HFFc6 (cell line): Measurements from ENCODE around the gene PDIA4. TPM values are rescaled to one million over a fixed set of nuclear protein-coding genes. Genes with fewer than 3 reads are reported as not detected.

Experiments
- DNase-seq: peaks from one replicate; pipeline ENCODE4 v3.0.0-alpha.2; 2018
- H3K27ac Mint-ChIP-seq: 2 replicates; pipeline ENCODE4 v1.8.0; 2020; ENCODE audit warnings: mild to moderate bottlenecking, mixed read lengths
- H3K27me3 Mint-ChIP-seq: 2 replicates; pipeline ENCODE4 v1.8.0; 2021; ENCODE audit warnings: mild to moderate bottlenecking, moderate library complexity, mixed read lengths; ENCODE audit not compliant: insufficient read depth
- H3K36me3 Mint-ChIP-seq: 2 replicates; pipeline ENCODE4 v1.8.0; 2021; ENCODE audit warnings: low read depth, mixed read lengths
- H3K4me1 Mint-ChIP-seq: 2 replicates; pipeline ENCODE4 v1.8.0; 2020; ENCODE audit warnings: low read depth, mixed read lengths
- H3K4me3 Mint-ChIP-seq: 2 replicates; pipeline ENCODE4 v1.8.0; 2020; ENCODE audit warnings: mild to moderate bottlenecking, moderate library complexity, mixed read lengths
- H3K9me3 Mint-ChIP-seq: 2 replicates; pipeline ENCODE4 v1.8.0; 2020; ENCODE audit warnings: mild to moderate bottlenecking, mixed read lengths
- total RNA-seq, 6 experiments: library from RNA; stranded (reverse); fragmentation: NEBNext Ultra II Directional; extraction: Animal tissue kit (Norgen Biotek cat#: 25700); gene quantifications; 2 replicates in 1 of 6; 3 replicates in 5 of 6; pipeline ENCODE4 v1.2.3, GENCODE V29; 2021
- TF ChIP-seq, protein P1 (sequence below): fragments of 200-600 bp; sonication (generic); IDR thresholded peaks from 2 replicates; pipeline ENCODE4 v1.5.0; 2021; ENCODE audit warnings: antibody characterized with exemption, mild to moderate bottlenecking

The PDIA4 gene
- total RNA-seq, 6 experiments from 2014 or later = 185 to 210 (median 200) TPM

DNA sequence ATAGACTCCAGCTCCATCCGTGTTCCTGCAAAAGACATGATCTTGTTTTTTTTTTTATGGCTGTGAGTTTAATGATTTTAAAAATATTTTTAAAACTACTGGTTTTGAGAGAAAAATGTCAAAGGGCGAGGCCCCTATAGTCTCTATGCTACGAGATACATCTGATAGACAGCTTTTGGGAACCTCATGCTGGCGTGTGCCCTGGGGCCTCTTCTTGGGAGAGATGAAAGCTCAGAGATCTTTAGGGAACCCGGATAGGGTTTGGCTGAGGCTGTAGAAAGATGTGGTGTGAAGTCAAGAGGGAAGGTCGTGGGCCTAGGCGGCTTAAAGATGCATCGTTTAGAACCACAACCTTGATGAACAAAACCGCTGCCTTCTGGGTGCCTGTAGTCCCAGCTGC, 70.2 kb downstream of the PDIA4 start:
- Mint-ChIP-seq H3K36me3 (no peaks in the 10 kb centered on the region), H3K4me3 (no peak overlapping the region), H3K27me3 (peaks cover 14% of the 10 kb centered on the region), H3K27ac (no peak overlapping the region), H3K4me1 (peaks cover 10% of the 10 kb centered on the region), H3K9me3 (no peaks in the 10 kb centered on the region)
- TF ChIP-seq, protein P1, sequence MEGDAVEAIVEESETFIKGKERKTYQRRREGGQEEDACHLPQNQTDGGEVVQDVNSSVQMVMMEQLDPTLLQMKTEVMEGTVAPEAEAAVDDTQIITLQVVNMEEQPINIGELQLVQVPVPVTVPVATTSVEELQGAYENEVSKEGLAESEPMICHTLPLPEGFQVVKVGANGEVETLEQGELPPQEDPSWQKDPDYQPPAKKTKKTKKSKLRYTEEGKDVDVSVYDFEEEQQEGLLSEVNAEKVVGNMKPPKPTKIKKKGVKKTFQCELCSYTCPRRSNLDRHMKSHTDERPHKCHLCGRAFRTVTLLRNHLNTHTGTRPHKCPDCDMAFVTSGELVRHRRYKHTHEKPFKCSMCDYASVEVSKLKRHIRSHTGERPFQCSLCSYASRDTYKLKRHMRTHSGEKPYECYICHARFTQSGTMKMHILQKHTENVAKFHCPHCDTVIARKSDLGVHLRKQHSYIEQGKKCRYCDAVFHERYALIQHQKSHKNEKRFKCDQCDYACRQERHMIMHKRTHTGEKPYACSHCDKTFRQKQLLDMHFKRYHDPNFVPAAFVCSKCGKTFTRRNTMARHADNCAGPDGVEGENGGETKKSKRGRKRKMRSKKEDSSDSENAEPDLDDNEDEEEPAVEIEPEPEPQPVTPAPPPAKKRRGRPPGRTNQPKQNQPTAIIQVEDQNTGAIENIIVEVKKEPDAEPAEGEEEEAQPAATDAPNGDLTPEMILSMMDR = no peak
- no peak for DNase-seq

DNA sequence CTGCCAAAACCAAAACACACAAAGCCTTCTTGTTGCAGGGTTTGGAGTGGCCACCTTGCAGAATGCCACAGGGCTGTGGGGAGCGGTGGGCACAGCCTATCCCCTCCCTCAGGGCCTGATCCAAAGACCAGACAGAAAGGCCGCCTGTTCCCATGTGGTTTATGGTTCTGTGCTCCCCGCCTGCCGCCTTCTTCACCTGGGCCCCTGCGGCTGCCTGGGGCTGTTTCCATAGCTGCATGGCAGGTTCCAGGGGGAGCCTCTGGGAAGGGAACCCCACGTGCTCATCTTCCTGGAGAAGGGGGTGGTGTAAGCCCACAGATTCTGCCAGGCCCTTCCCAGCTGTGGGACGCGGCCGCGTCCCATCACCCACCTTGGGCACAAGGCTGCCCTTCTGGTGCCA, 73.5 kb downstream of the PDIA4 start:
- DNase-seq = no peak
- Mint-ChIP-seq H3K4me3 (no peak overlapping the region), H3K4me1 (no peaks in the 10 kb centered on the region), H3K27ac (no peak overlapping the region), H3K27me3 (peaks cover 8% of the 10 kb centered on the region), H3K36me3 (no peaks in the 10 kb centered on the region), H3K9me3 (no peaks in the 10 kb centered on the region)
- TF ChIP-seq, protein P1 = no peak

DNA sequence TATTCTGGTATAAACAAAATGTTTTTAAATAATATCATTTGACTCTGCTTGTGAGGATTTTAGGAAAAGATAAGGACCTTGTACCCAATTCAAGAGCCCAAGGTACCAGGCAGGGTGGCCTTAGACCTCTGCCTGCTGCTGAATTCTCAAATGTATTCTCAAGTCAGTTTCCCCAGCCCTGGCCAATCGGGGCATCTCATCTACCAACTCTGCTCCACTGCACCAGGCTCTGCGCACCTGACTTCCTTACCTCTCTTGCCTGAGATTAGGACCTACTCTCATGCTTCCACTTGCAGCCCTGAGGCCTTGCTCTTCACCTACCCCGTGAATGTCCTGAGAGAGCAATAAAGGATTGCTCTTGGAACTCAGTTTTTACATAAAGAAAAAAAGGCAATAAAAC, 74.6 kb downstream of the PDIA4 start:
- H3K9me3 Mint-ChIP-seq = no peaks in the 10 kb centered on the region
- no peaks in the 10 kb centered on the region for H3K36me3 Mint-ChIP-seq
- no peak overlapping the region for H3K4me3 Mint-ChIP-seq
- H3K27me3 Mint-ChIP-seq = no peaks in the 10 kb centered on the region; the same call in 1 of the 2 replicates
- no peak overlapping the region for H3K27ac Mint-ChIP-seq
- no peaks in the 10 kb centered on the region for H3K4me1 Mint-ChIP-seq
- DNase-seq = no peak
- TF ChIP-seq, protein P1 = no peak

Other genes starting within 250 kb of the PDIA4 start
- 10 to 100 TPM in 5 of 6 experiments, 1 to 10 TPM in 1; 8.9 to 21.5 (median 19.3) TPM for gene EZH2, start 144.2 kb downstream of the PDIA4 start, total RNA-seq
- gene ZNF786, start 62.2 kb upstream of the PDIA4 start, total RNA-seq = 1 to 10 TPM; 3.5 to 4.8 (median 3.9) TPM
- gene ZNF425, start 97.8 kb upstream of the PDIA4 start, total RNA-seq = 1 to 10 TPM; 1.9 to 3.0 (median 2.2) TPM
- gene ZNF398, start 118.9 kb upstream of the PDIA4 start, total RNA-seq = 10 to 100 TPM; 11.0 to 12.1 (median 11.6) TPM
- gene ZNF282, start 167.0 kb upstream of the PDIA4 start, total RNA-seq = 10 to 100 TPM; 18.6 to 23.6 (median 21.0) TPM
- gene ZNF212, start 211.1 kb upstream of the PDIA4 start, total RNA-seq = 1 to 10 TPM; 6.2 to 8.2 (median 6.3) TPM
- gene ZNF783, start 233.7 kb upstream of the PDIA4 start, total RNA-seq = 1 to 10 TPM; 7.8 to 8.9 (median 8.5) TPM